IMR-90 (cell line): ENCODE data around the gene RHOBTB1. TPM values are rescaled to one million over a fixed set of nuclear protein-coding genes. Genes with fewer than 3 reads are reported as not detected.

ENCODE experiments used
- ATAC-seq: fragments of 200-7000 bp; cut with Tn5 transposase; 2 replicates; pipeline ENCODE4 v1.9.1; 2020; ENCODE audit warnings: low read depth, mild to moderate bottlenecking, moderate library complexity
- BruUV-seq: library from RNA; stranded (reverse); fragments of 400-500 nt; replicated peaks from 2 replicates; lab custom pipeline; 2021; lab: Mats Ljungman, UMichigan
- CTCF ChIA-PET: fragments of 300-600 bp; formaldehyde crosslinking; extraction: SDS; loops from one replicate; lab custom pipeline; 2021; ENCODE audit warnings: antibody characterized with exemption; lab: Yijun Ruan, JAX
- POLR2A ChIA-PET: fragments of 300-600 bp; sonication (Branson Sonifier 250); formaldehyde crosslinking; loops from one replicate; lab custom pipeline; 2022; ENCODE audit warnings: antibody characterized with exemption; ENCODE audit not compliant: unreplicated experiment; lab: Charles Lee
- DNase-seq: peaks from one replicate; pipeline ENCODE4 v3.0.0; 2013
- H2AFZ ChIP-seq: replicated peaks from 2 replicates; pipeline ENCODE3; 2013; ENCODE audit warnings: low read length, mild to moderate bottlenecking; ENCODE audit not compliant: poor library complexity
- H2AK5ac ChIP-seq: 2 replicates; pipeline ENCODE4 v1.6.1; 2013; ENCODE audit warnings: low read depth, low read length, inconsistent platforms
- H2AK9ac ChIP-seq: replicated peaks from 2 replicates; pipeline ENCODE3; 2013; ENCODE audit warnings: mild to moderate bottlenecking, low read depth, low read length, moderate library complexity; ENCODE audit not compliant: poor library complexity
- H2BK120ac ChIP-seq: 2 replicates; pipeline ENCODE4 v1.6.1; 2013; ENCODE audit warnings: low read depth, low read length, inconsistent platforms
- H2BK15ac ChIP-seq: 3 replicates; pipeline ENCODE4 v1.6.1; 2013; ENCODE audit warnings: low read depth, low read length, inconsistent platforms
- H2BK20ac ChIP-seq: 2 replicates; pipeline ENCODE4 v1.6.1; 2013; ENCODE audit warnings: low read depth, mild to moderate bottlenecking, inconsistent platforms, low read length, moderate library complexity
- H2BK5ac ChIP-seq: 2 replicates; pipeline ENCODE4 v1.6.1; 2013; ENCODE audit warnings: mild to moderate bottlenecking, low read depth, low read length, inconsistent platforms; ENCODE audit not compliant: poor library complexity, severe bottlenecking
- H3K14ac ChIP-seq: replicated peaks from 2 replicates; pipeline ENCODE4 v1.6.1; 2013; ENCODE audit warnings: low read depth, low read length, inconsistent platforms
- H3K18ac ChIP-seq: 2 replicates; pipeline ENCODE4 v1.6.1; 2013; ENCODE audit warnings: low read depth, low read length, control low read depth
- H3K23ac ChIP-seq: 2 replicates; pipeline ENCODE4 v1.6.1; 2013; ENCODE audit warnings: low read depth, low read length, inconsistent platforms
- H3K27ac ChIP-seq: 2 replicates; pipeline ENCODE4 v1.5.1; 2013; ENCODE audit warnings: mild to moderate bottlenecking, control low read depth, low read length; ENCODE audit not compliant: insufficient read depth
- H3K27me3 ChIP-seq: 2 replicates; pipeline ENCODE4 v1.6.1; 2013; ENCODE audit warnings: low read length; ENCODE audit not compliant: control insufficient read depth, insufficient read depth
- H3K36me3 ChIP-seq: 2 replicates; pipeline ENCODE4 v1.6.1; 2013; ENCODE audit warnings: low read length, mixed read lengths; ENCODE audit not compliant: control insufficient read depth, insufficient read depth
- H3K4ac ChIP-seq: 2 replicates; pipeline ENCODE4 v1.6.1; 2013; ENCODE audit warnings: low read depth, low read length, inconsistent platforms
- H3K4me1 ChIP-seq: 2 replicates; pipeline ENCODE4 v1.6.1; 2013; ENCODE audit warnings: low read length, mixed read lengths; ENCODE audit not compliant: control insufficient read depth, insufficient read depth
- H3K4me2 ChIP-seq: 2 replicates; pipeline ENCODE4 v1.6.1; 2013; ENCODE audit warnings: low read depth, mild to moderate bottlenecking, control low read depth, low read length, moderate library complexity
- H3K4me3 ChIP-seq: 2 replicates; pipeline ENCODE4 v1.5.1; 2013; ENCODE audit warnings: low read depth, mild to moderate bottlenecking, control low read depth, low read length, moderate library complexity; ENCODE audit not compliant: insufficient read depth
- H3K56ac ChIP-seq: 2 replicates; pipeline ENCODE4 v1.6.1; 2013; ENCODE audit warnings: low read length, inconsistent platforms; ENCODE audit not compliant: insufficient read depth; ENCODE audit errors: extremely low read depth
- H3K79me1 ChIP-seq, 2 experiments: 2 replicates each; pipeline ENCODE4 v1.6.1; 2013; ENCODE audit warnings: low read length in 2 of 2, inconsistent platforms in 1 of 2, low read depth in 1 of 2
- H3K9ac ChIP-seq: 2 replicates; pipeline ENCODE4 v1.6.1; 2013; ENCODE audit warnings: low read depth, low read length, control low read depth
- H3K9me1 ChIP-seq: 2 replicates; pipeline ENCODE4 v1.6.1; 2013; ENCODE audit warnings: low read length, inconsistent platforms; ENCODE audit not compliant: insufficient read depth
- H3K9me3 ChIP-seq: 2 replicates; pipeline ENCODE4 v1.6.1; 2013; ENCODE audit warnings: low read length; ENCODE audit not compliant: control insufficient read depth, insufficient read depth
- H4K20me1 ChIP-seq: 2 replicates; pipeline ENCODE4 v1.6.1; 2013; ENCODE audit warnings: low read length, inconsistent platforms; ENCODE audit not compliant: insufficient read depth
- H4K5ac ChIP-seq: 2 replicates; pipeline ENCODE4 v1.6.1; 2013; ENCODE audit warnings: mild to moderate bottlenecking, low read depth, low read length, control low read depth
- H4K8ac ChIP-seq, 2 experiments: 2 replicates each; pipeline ENCODE4 v1.6.1; 2013; ENCODE audit warnings: low read depth in 2 of 2, low read length in 2 of 2, control low read depth in 1 of 2, inconsistent platforms in 1 of 2
- H4K91ac ChIP-seq: 2 replicates; pipeline ENCODE4 v1.6.1; 2013; ENCODE audit warnings: low read depth, low read length, inconsistent platforms; ENCODE audit not compliant: insufficient read depth
- BHLHE40 ChIP-seq: fragments of 150-350 bp; IDR thresholded peaks from 2 replicates; pipeline ENCODE4 v1.6.1; 2016; ENCODE audit warnings: mild to moderate bottlenecking, low read depth, low read length
- ELK1 ChIP-seq: fragments of 150-350 bp; IDR thresholded peaks from 2 replicates; pipeline ENCODE4 v1.6.1; 2016; ENCODE audit warnings: low read depth, mild to moderate bottlenecking, low read length, moderate library complexity, borderline replicate concordance
- NFE2L2 ChIP-seq: fragments of 150-350 bp; IDR thresholded peaks from 2 replicates; pipeline ENCODE4 v1.6.1; 2016; ENCODE audit warnings: low read depth, mild to moderate bottlenecking, low read length
- POLR2A ChIP-seq: IDR thresholded peaks from 2 replicates; pipeline ENCODE4 v1.6.1; 2012; ENCODE audit warnings: mild to moderate bottlenecking, low read depth, low read length
- RAD21 ChIP-seq: IDR thresholded peaks from 2 replicates; pipeline ENCODE4 v1.6.1; 2012; ENCODE audit warnings: low read length, improper control_type of control experiment
- RCOR1 ChIP-seq: IDR thresholded peaks from 2 replicates; pipeline ENCODE4 v1.6.1; 2012; ENCODE audit warnings: mild to moderate bottlenecking, low read length, improper control_type of control experiment; ENCODE audit not compliant: insufficient replicate concordance
- WGBS, 2 experiments: methylation state at CpG; one replicate each; pipeline versions ENCODE4 v1.1.5 to v1.1.7; 2013; ENCODE audit warnings: missing lambda C conversion rate in 2 of 2; ENCODE audit not compliant: insufficient read length in 1 of 2; ENCODE audit errors: extremely low coverage in 2 of 2; 5-methylcytosine and 5-hydroxymethylcytosine counted together
- dilution Hi-C: fragments of 300-500 bp; cut with HindIII; formaldehyde crosslinking; loops from one replicate; pipeline ENCODE4 v1.14.3; 2018; ENCODE audit warnings: low sequenced_read_pairs; ENCODE audit not compliant: unreplicated experiment
- in situ Hi-C: fragments of 300-500 bp; cut with MboI; formaldehyde crosslinking; loops from 3 replicates; pipeline ENCODE4 v1.14.3; 2019; ENCODE audit warnings: low sequenced_read_pairs, inconsistent platforms, mixed read lengths
- intact Hi-C: fragments of 100-400 bp; cut with micrococcal nuclease; formaldehyde crosslinking; loops from 2 replicates; pipeline ENCODE4 v1.10.0; 2022
- polyA plus RNA-seq, 3 experiments: library from polyadenylated mRNA; depleted of rRNA; stranded (reverse); fragments of >200 nt; gene quantifications; 2 replicates each; pipeline ENCODE4 v1.2.3, GENCODE V29; 2012; ENCODE audit warnings: low replicate concordance in 1 of 3
- total RNA-seq: library from RNA; depleted of rRNA; stranded (reverse); fragments of >200 nt; gene quantifications from 2 replicates; pipeline ENCODE4 v1.2.3, GENCODE V29; 2012

Gene RHOBTB1
- total and polyA plus RNA-seq, 2 of the 4 experiments (the other 2 are of a cell fraction): 8.9 to 15.2 TPM

GRCh38 chr10:60825520-60825919 is 118.5 kb downstream of the RHOBTB1 start:
- no peak overlapping the region for H4K91ac ChIP-seq
- H3K9me1 ChIP-seq: peaks cover 7% of the 10 kb centered on the region
- no peak overlapping the region for H3K4me3 ChIP-seq
- peak overlapping the region; percentile 14; the same call in 1 of the 2 replicates for H3K4ac ChIP-seq
- H3K4me2 ChIP-seq: no peak overlapping the region
- no peak overlapping the region for H2AK9ac ChIP-seq
- H3K9me3 ChIP-seq: no peaks in the 10 kb centered on the region
- H2AFZ ChIP-seq: no peak overlapping the region
- H2BK15ac ChIP-seq: 0 out of 3 replicates have a peak overlapping the region, but pooled peaks have one; percentile 11
- H2AK5ac ChIP-seq: peak overlapping the region; percentile 31
- no peak for ATAC-seq
- no peaks in the 10 kb centered on the region for H3K79me1 ChIP-seq
- dilution Hi-C loops: no loop called here
- H3K56ac ChIP-seq: no peak overlapping the region
- no peak for TF ChIP-seq BHLHE40
- TF ChIP-seq POLR2A: no peak
- TF ChIP-seq ELK1: no peak
- no peak for TF ChIP-seq RAD21
- no peak for TF ChIP-seq RCOR1
- TF ChIP-seq NFE2L2: no peak
- H4K20me1 ChIP-seq: peaks cover 3% of the 10 kb centered on the region; the same call in 1 of the 2 replicates
- no peak for DNase-seq
- H4K5ac ChIP-seq: no peak overlapping the region; the same call in 1 of the 2 replicates
- BruUV-seq: no TSS peak
- CTCF ChIA-PET: no interaction called here
- 0 out of 2 replicates have a peak overlapping the region, but pooled peaks have one; percentile 32 for H2BK20ac ChIP-seq
- H3K27me3 ChIP-seq: no peaks in the 10 kb centered on the region
- no peak overlapping the region for H3K27ac ChIP-seq
- POLR2A ChIA-PET: no interaction called here
- H3K14ac ChIP-seq: 0 out of 2 replicates have a peak overlapping the region, but pooled peaks have one; percentile 22
- in situ Hi-C loops: no loop called here
- H3K36me3 ChIP-seq: no peaks in the 10 kb centered on the region
- H2BK5ac ChIP-seq: no peak overlapping the region
- no peak overlapping the region; a peak in 1 of 4 replicates for H4K8ac ChIP-seq
- WGBS, 2 experiments: no CpG with 5 or more reads among the region's 4 CpGs
- intact Hi-C loops: no loop called here
- no peak overlapping the region for H3K9ac ChIP-seq
- peak overlapping the region; percentile 49; the same call in 1 of the 2 replicates for H3K18ac ChIP-seq
- H2BK120ac ChIP-seq: 0 out of 2 replicates have a peak overlapping the region, but pooled peaks have one; percentile 44
- H3K23ac ChIP-seq: no peak overlapping the region
- peaks cover 10% of the 10 kb centered on the region for H3K4me1 ChIP-seq
